Gastrocnemius medialis (tissue), 4 donors: ENCODE measurements around the gene FKBP1A.

ENCODE experiments used
- POLR2A ChIP-seq, 2 donors: fragments of 450-650 bp; IDR thresholded peaks; one replicate each; pipeline ENCODE4 v1.6.1; 2017; ENCODE audit warnings: antibody characterized with exemption in 2 of 2, mild to moderate bottlenecking in 2 of 2, moderate library complexity in 2 of 2
- TF ChIP-seq, protein P1 (sequence below), 5 experiments: fragments of 450-650 bp in 3 of 5; fragments of 200-600 bp in 2 of 5; sonication (generic) in 2 of 5; IDR thresholded peaks in 4 of 5; conservative IDR thresholded peaks in 1 of 5; 1 replicate in 4 of 5; 2 replicates in 1 of 5; pipeline ENCODE4 v1.5.1; 2016 to 2019; ENCODE audit warnings: antibody characterized with exemption in 5 of 5, mild to moderate bottlenecking in 3 of 5, moderate library complexity in 3 of 5

- TF ChIP-seq POLR2A (IDR thresholded peaks at IDR 0.05) = no peak
- TF ChIP-seq, protein P1, sequence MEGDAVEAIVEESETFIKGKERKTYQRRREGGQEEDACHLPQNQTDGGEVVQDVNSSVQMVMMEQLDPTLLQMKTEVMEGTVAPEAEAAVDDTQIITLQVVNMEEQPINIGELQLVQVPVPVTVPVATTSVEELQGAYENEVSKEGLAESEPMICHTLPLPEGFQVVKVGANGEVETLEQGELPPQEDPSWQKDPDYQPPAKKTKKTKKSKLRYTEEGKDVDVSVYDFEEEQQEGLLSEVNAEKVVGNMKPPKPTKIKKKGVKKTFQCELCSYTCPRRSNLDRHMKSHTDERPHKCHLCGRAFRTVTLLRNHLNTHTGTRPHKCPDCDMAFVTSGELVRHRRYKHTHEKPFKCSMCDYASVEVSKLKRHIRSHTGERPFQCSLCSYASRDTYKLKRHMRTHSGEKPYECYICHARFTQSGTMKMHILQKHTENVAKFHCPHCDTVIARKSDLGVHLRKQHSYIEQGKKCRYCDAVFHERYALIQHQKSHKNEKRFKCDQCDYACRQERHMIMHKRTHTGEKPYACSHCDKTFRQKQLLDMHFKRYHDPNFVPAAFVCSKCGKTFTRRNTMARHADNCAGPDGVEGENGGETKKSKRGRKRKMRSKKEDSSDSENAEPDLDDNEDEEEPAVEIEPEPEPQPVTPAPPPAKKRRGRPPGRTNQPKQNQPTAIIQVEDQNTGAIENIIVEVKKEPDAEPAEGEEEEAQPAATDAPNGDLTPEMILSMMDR (IDR thresholded peaks at IDR 0.05 in 4 of 5, conservative IDR thresholded peaks at IDR 0.05 in 1 of 5) = no peak
Observed at GRCh38 chr20:1417273-1417672, 24.4 kb upstream of the FKBP1A start.
